Cardiac septum (tissue), 1 donor: ENCODE data around the gene VPS26B. TPM values are rescaled to one million over a fixed set of nuclear protein-coding genes. Genes with fewer than 3 reads are reported as not detected.
A peak's percentile ranks its signal among the peaks of the same experiment; 100 is the strongest.

ENCODE experiments used
- DNase-seq: peaks from one replicate; pipeline ENCODE4 v3.0.0-alpha.2; 2020; ENCODE audit warnings: low spot score
- intact Hi-C: fragments of 100-400 bp; cut with DNase I; formaldehyde crosslinking; loops from one replicate; pipeline ENCODE4 v1.14.0; 2022
- total RNA-seq: library from RNA; stranded (reverse); fragmentation: NEBNext Ultra II Directional; extraction: Animal tissue kit (Norgen Biotek cat#: 25700); gene quantifications from one replicate; pipeline ENCODE4 v1.2.1, GENCODE V29; 2021
- donor health status: DM: no; HTN: no; CAD: no.

Gene VPS26B
- total RNA-seq, 1 donor from 2014 or later = 39.5 TPM

DNA sequence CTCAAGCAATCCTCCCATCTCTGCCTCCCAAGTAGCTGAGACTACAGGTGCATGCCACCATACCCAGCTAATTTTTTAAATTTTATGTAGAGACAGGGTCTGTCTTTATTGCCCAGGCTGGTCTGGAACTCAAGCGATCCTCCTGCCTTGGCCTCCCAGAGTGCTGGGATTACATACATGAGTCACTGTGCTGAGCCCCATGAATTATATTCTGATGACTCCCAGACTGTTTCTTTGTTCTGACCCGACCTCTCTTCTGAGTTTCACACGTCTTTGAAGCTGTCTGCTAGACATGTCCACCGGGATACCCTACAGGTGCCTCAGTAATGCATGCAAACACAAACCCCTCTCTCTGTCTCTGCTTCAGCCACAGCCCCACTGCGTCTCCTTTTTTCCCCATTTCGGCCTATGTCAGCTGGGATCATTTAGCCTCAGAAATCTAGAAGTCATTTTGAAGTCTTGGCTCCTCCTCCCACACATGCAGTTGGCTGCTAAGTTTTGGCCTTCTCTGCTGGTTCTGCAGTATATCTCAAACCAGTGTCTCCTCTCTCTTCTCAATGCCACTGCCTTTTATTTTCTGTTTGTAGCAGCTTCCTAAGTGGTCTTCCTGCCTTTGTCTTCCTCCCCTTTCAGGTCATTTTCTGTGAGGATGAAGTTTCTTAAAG is 4.8 kb downstream of the VPS26B start:
- no peak for DNase-seq
- intact Hi-C loops = no loop called here

DNA sequence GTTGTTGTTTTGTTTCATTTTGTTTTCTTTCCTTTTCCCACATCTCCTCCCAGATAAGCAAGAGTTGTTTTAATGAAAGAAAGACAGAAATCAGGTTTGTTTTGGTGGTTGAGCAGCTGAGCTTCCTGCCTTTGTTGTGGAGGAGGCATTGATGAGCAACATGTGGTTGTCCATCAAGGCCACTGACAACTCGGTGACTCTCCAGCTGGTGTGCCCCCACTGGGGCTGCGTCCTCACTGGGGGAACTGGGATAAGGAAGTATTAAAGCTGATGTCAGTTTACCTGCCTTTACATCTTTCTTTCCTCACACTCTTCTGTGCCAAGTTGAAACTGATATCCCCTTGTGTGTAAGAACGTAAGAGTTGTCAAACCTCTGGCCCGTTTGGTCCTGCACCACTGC is 5.9 kb downstream of the VPS26B start:
- intact Hi-C loops = no loop called here
- DNase-seq = no peak

DNA sequence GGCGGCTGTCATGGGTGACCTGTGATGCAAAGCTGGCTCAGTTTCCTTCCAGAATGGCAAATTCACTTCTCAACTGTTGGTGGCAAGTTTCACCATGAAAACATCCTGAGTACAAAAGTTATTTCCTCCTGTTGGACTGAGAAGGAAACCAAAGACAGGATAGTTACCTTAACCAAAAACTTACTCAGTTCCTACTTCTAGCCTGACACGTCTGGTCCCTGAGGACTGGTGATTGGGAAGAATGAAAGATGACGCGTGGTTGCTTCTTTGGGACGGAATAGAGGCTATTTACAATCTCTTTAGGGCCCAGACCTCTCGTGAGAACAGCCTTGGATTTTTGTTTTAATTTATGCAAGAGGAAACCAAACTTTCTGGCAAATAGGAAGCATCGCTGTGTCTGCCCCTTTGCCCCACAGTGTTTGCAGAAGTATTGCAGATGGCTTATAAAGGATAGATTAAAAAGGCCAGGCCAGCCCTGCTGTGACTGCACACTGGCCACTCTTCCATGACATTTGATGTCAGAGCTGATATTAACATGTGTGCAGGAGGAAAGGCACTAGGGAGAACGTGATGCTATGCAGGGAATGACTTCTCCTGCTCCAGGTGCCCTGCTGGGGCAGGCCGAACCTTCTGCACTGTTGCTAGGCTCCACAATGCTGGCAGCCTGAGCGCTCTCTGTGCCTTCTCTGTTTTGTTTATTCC is 7.6 kb downstream of the VPS26B start:
- no peak for DNase-seq

DNA sequence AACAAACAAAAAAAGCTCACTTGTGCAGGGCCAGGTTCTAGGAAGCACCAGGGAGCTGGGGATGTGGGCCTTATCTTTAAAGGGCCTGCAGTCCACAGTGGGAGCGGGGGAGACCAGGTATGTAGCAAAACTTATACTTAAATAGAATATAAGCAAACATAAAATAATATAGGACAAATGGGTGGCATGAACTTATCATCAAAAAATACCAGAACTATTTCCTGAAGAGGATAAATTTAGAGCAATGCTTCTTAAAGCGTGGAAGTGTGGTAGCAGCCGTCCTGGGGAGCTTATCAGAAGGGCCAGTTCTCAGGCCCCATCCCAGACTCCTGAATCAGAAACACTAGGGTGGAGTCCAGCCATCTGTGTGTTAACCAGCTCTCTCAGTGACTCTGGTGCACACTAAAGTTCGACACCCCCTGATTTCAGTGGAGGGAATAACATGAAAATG is 9.3 kb downstream of the VPS26B start:
- intact Hi-C loops = no loop called here
- DNase-seq = no peak

More for the DNA sequence above, 7.6 kb downstream of the VPS26B start:
- intact Hi-C loops = no loop called here

DNA sequence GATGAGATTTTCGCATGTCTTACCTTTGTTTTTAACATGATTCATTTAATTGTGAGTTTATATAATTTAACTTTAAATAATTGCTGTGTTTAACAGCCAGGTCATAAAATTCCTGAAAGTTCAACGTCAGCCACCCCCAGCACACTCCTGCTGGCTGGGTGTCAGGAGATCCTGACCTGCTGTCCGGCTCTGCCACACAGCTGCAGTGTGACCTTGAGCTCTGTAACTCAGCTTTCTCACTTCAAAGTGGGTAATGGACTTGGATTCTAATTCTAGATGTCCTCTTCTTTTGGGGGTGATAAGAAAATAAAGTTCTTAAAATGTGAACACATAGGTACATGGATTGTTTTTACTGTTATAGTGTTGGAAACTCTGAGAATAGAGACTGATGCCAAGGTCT is 10.9 kb downstream of the VPS26B start:
- DNase-seq = no peak
- intact Hi-C loops = no loop called here

DNA sequence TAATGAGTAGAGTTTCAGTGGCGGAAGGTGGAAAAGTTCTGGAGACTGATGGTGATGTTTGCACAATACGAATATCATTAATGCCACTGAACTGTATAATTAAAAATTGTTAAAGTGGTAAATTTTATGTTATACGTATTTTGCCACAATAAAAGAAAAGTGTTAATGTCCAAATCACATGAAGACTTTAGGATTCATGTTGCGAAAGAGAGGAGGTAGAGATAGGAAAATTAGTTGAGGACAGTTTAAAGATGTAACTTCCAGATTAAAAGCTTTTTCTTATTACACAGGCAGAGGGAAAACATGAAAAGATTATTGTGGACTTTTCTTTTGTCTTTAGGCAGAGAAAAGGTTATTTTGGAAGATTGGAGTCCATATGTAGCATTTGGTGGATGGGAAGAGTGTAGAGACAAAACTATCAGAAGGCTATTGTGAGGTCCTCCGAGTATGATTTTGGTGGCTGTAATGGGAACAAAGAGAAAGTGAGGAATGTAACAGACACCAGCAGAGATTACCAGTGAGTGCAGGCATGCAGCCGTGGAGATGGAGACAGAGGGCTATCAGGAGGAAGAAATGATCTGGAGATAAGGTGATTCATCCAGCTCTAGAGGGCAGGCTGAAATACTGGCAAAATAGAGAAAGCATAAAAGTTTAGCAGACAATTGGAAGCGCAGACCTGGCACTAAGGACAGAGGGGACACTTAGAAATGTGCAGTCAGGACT is 12.5 kb downstream of the VPS26B start:
- intact Hi-C loops = no loop called here
- no peak for DNase-seq

DNA sequence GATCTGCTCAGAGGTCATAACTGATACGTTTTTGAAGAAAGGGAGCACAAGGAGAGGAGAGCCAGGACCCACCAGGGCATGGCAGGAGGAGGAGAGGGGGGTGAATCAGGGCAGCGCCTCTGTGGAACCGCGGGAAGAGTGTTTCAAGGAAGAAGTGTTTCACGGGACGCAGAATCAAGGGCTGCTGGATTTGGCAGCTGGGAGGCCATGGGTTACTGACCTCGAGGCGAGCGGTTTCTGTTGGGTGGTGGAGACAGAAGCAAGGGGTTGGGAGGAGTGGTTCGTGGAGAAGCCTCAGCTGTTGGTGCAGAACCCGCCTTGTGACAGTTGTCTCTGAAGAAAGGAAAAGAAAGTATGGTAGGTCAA is 13.1 kb downstream of the VPS26B start:
- intact Hi-C loops = no loop called here
- no peak for DNase-seq

DNA sequence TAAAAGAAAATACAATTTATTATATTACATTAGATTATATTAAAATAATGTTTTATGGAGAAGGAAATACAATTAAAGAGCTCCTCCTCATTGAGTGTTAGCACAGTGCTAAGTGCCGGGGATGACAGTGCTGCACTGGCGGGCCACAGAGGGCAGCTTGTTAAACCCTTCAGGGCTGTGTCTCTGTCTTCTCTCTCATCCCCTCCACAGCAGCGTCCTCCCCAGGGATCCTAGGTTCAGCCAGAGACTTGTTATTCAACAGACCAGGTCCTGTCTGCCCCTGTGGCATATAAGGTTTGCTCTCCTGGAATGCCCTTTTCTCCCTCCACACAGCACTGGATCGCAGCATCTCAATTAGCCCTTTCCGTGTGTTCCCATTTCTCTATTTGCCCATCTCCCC is 14.5 kb downstream of the VPS26B start:
- no peak for DNase-seq
- intact Hi-C loops = no loop called here

DNA sequence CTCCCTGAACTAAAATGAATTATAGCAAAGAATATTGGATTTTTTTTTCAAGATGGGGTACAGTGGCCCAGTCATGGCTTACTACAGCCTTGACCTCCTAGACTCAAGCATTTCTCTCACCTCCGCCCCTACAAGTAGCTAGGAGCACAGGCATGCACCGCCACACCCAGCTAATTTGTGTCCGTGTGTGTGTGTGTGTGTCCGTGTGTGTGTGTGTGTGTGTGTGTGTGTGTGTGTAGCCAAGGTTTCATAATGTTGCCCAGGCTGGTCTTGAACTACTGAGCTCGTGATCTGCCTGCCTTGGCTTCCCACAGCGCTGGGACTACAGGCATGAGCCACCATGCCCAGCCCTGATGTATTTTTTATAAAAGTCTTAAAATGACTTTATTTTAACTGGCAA is 16.1 kb downstream of the VPS26B start:
- DNase-seq = no peak
- intact Hi-C loops = no loop called here

DNA sequence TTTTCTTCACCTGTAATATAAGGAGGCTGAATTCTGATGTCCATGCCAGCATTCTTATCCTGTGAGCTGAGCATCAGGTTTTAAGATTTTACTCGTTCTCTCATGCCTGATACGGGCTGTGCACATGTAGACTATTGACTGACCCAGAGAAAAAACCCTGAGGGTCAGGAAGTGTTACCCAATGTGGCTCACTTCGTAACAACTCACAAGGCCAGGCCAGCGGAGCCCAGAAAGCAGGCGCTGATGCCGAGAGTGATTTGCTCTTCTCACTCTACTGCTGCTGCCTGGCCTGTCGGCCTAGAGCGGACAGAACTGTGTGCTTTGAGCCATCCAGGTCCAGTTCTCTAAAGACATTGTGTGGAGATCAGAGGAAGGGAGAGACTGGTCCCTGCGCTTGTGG is 17.9 kb downstream of the VPS26B start:
- intact Hi-C loops = no loop called here
- no peak for DNase-seq

DNA sequence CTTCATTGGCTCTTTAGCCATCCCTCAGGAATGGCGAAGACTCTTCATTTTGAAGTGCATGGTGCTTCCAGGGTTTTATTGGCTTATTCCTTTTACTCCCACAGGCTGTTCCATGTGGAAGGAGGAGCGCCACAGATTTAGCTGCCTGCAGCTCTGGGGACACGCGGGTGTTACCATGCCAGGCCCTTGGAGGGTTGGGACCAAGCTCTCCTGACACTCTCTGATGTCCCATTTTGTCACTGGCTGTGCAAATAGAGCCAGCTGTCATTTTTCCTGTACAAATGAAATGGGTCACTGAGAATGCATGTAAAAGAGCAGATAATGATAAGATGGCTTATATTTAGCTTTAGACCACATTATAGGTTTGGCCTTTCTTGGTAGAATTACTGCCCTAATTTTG is 19.4 kb downstream of the VPS26B start:
- intact Hi-C loops = no loop called here
- DNase-seq = peak; percentile 24

DNA sequence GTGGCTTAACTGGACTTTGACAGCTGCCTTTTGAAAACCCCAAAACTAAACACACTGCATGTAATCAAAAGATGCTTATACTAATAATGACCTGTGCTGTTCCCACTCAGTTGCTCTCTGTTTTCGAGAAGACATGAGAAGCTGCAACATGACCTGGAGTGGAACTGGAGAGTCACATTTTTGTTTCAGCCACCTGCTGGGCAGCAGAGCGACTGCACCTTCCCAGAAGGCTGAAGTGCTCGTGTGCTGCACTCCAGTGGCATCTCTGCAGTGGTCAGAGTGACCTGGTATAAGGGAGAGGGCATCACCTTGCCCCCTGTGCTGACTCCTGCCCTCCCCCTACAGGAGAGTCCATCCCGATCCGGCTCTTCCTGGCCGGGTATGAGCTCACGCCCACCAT is 20.1 kb downstream of the VPS26B start:
- intact Hi-C loops = no loop called here
- DNase-seq = peak; percentile 14

DNA sequence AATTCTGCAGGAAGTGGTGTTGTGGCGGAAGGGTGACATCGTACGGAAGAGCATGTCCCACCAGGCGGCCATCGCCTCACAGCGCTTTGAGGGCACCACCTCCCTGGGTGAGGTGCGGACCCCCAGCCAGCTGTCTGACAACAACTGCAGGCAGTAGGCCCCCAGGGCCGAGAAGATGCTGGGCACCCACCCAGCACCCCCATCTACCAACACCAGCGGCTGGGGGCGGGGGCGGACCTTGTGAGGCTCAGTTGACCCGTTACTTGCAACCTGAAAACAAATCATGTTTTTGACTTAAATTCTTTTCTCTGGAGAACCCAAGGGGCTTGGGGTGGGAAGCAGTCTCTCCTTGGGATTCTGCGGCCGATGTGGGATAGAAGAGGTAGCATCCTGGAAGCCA is 21.0 kb downstream of the VPS26B start:
- intact Hi-C loops = no loop called here
- peak; percentile 39 for DNase-seq

DNA sequence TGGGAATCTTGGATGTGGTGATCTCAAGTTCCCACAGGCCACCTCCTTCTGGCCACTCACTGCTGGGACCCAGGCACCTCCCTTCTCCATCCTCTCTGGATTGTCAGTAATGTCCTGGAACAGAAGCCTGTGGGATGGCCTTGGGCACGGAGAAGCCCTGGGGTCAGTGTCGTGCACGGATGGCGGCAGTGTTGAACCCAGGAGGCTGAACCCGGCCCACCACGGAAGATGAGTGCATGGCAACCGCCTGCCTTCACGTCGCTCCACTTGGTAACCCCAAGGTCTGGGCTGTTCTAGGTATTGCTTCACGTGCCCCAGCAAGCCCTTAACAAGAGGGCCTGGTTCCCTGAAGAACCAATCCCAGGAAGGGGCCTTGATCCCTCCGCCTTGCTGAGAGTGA is 21.6 kb downstream of the VPS26B start:
- no peak for DNase-seq
- intact Hi-C loops = no loop called here

DNA sequence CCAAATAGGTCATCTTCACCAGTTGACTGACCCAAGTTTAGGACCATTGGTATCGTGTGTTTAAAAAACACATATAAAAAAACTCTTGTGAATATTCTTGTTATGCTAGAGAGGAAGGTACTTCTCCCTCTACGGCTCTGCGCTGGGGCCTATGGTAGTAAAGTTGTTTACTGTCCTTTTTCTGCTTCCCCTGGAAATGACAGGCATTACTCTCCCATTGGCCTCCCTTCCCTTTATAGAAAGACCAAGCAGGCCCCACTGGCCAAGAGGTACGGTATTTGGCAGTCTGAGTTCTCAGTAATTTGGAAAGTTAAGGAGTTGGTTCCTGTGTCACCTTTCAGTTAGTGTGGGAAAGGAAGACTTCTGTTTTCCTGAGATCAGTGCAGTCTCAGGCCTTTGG is 22.2 kb downstream of the VPS26B start:
- no peak for DNase-seq
- intact Hi-C loops = no loop called here

DNA sequence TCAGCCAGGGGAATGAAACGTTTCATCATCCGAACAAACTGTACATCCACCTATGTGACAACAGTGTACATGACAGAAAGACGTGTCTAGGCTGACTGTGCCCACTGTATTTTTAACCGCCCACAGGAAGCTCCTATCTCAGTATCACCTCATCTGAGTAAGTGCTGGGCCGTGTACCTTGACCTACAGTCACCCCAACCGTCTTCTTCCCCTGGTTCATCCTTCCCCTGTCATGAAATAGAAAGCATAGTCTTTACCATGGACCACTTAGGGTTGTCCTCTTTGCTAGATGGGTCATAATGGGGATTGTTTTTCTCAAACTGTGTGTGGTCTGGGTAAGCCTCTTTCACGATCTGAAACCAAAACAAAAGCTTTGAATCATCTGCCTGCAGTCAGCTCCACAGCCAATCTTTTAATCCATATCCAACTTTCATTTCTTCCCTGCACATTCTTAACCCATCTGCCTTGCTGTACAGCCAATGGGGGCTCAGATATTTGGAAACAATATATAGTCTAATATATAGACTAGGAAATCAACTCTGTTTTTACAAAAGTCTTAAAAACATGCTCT is 24.5 kb downstream of the VPS26B start:
- intact Hi-C loops = no loop called here
- DNase-seq = no peak

DNA sequence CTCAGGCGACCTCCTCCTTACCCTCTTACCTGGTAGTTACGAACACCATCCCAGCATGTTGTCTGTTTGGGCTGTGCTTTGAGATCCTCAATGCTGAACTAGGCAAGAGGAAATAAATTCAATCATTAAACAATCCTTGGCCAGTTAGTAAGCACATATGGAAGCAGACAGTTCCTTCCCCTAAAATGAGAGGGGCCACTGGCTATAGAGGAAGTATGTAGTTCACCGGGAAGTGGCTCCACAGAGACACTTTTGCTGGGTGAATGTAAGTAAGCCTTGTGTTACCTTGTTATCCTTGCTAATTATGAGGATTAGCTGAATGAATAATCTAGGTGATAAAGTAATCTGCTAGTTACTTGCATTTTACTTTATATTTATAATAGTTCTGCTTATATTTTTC is 25.8 kb downstream of the VPS26B start:
- intact Hi-C loops = no loop called here
- DNase-seq = peak; percentile 6

DNA sequence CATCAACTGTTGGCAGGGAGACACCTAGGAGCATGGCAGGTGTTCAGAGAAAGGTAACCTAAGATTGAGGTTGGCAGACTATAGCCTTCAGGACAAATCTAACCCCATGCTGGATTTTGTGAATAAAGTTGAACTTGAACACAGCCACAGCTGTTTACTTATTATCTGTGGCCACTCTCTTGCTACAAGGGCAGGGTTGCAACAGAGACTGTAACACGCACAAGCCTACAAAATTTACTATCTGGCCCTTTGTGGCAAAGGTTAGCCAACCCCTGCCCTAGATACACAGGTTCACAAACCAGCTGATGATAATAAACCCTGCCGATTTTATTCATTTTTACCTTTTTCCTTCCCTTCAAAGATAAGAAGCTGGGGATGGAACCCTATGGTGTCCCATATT is 26.2 kb downstream of the VPS26B start:
- intact Hi-C loops = no loop called here
- DNase-seq = peak; percentile 6

DNA sequence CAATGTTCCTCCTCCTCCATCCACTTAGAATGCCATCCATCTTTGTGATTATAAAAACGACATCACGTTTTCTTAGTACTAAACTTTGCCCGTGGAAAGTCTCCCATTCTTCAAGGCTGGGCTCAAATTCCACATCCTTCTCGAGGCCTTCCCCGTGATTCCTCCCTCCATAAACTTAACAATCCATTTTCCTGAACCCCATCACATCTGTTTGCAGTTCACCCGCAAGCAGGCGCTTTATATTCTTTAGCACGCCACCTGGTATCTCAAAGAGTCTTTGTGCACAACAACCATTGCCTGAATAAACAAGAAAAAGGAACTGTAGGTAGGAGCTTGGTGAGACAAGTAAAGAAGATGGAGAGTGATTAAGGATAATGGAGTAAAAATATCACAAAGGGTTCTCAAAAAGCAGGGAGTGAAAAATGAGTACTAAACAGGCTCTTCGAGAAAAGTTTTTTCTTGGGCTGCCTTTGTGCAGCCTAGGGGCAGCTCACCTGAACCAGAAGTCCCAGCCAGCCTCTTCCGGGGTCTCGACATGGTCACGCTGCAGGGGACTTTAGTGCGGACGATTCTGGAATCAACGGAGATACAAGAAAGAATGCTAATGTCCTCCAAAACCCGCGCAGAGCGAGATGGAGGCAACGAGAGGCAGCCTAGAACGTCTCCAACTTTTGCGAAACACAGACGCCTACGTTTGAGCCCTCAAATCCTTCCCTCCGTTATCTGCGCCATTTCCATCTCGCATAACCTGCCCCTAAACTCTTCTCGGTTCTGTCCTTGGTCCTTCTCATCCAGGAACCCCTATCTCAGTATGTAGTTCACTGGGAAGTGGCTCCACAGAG is 28.1 kb downstream of the VPS26B start:
- DNase-seq = peak; percentile 74
- intact Hi-C loops = loop anchor here (2.0 kb wide), 1 partner anchor 28 kb away; the partner anchor contains the start of gene VPS26B
